ENCODE results near the gene GRIK4.

Gene GRIK4

GRCh38 chr11:120595557-120595956 is 84.0 kb downstream of the GRIK4 start:
- H3K27me3 ChIP-seq (ENCODE audit: insufficient read depth, poor library complexity, severe bottlenecking), result no peaks in the 10 kb centered on the region
- H3K27ac ChIP-seq (replicated peaks), result no peak overlapping the region
- H3K4me3 ChIP-seq (replicated peaks; ENCODE audit: insufficient read depth, low read length), result no peak overlapping the region
- no peak for DNase-seq (ENCODE audit: low read depth in 1 of 2, low spot score in 1 of 2)
- no peak for TF ChIP-seq CTCF (IDR thresholded peaks at IDR 0.05; ENCODE audit: insufficient read depth, low read length)
- no peak for TF ChIP-seq SPI1 (IDR thresholded peaks at IDR 0.05; ENCODE audit: borderline replicate concordance, low read depth)
- no peak for TF ChIP-seq REST (IDR thresholded peaks at IDR 0.05; ENCODE audit: insufficient replicate concordance, low read depth)
- TF ChIP-seq GABPA (IDR thresholded peaks at IDR 0.05; ENCODE audit: low read depth), result no peak
- no peak for TF ChIP-seq POLR2AphosphoS5 (IDR thresholded peaks at IDR 0.05; ENCODE audit: low read depth)

- DNase-seq (ENCODE audit: low read depth in 1 of 2, low spot score in 1 of 2), result no peak
- Histone ChIP-seq H3K4me3 (replicated peaks; ENCODE audit: insufficient read depth, low read length) (no peak overlapping the region), H3K27me3 (ENCODE audit: insufficient read depth, poor library complexity, severe bottlenecking) (no peaks in the 10 kb centered on the region), H3K27ac (replicated peaks) (no peak overlapping the region)
- TF ChIP-seq REST (IDR thresholded peaks at IDR 0.05; ENCODE audit: insufficient replicate concordance, low read depth) (no peak), GABPA (IDR thresholded peaks at IDR 0.05; ENCODE audit: low read depth) (no peak), CTCF (IDR thresholded peaks at IDR 0.05; ENCODE audit: insufficient read depth, low read length) (no peak), POLR2AphosphoS5 (IDR thresholded peaks at IDR 0.05; ENCODE audit: low read depth) (no peak), SPI1 (IDR thresholded peaks at IDR 0.05; ENCODE audit: borderline replicate concordance, low read depth) (no peak)
Observed at GRCh38 chr11:120597250-120598215, 86.0 kb downstream of the GRIK4 start.

GRCh38 chr11:120598517-120599257 is 87.1 kb downstream of the GRIK4 start:
- no peak overlapping the region for H3K27ac ChIP-seq (replicated peaks)
- no peaks in the 10 kb centered on the region for H3K27me3 ChIP-seq (ENCODE audit: insufficient read depth, poor library complexity, severe bottlenecking)
- TF ChIP-seq REST (IDR thresholded peaks at IDR 0.05; ENCODE audit: insufficient replicate concordance, low read depth), result no peak
- TF ChIP-seq CTCF (IDR thresholded peaks at IDR 0.05; ENCODE audit: insufficient read depth, low read length), result no peak
- no peak for TF ChIP-seq SPI1 (IDR thresholded peaks at IDR 0.05; ENCODE audit: borderline replicate concordance, low read depth)
- TF ChIP-seq GABPA (IDR thresholded peaks at IDR 0.05; ENCODE audit: low read depth), result no peak
- TF ChIP-seq POLR2AphosphoS5 (IDR thresholded peaks at IDR 0.05; ENCODE audit: low read depth), result no peak
- no peak overlapping the region for H3K4me3 ChIP-seq (replicated peaks; ENCODE audit: insufficient read depth, low read length)
- no peak for DNase-seq (ENCODE audit: low read depth in 1 of 2, low spot score in 1 of 2)
